K562 (cell line): ENCODE data around the gene CRELD2. TPM values are rescaled to one million over a fixed set of nuclear protein-coding genes. Genes with fewer than 3 reads are reported as not detected.

Source experiments
- BCOR ChIP-seq: fragments of 450-650 bp; IDR thresholded peaks from 2 replicates; pipeline ENCODE4 v1.6.1; 2016
- FIP1L1 ChIP-seq: fragments of 200-400 bp; formaldehyde crosslinking; IDR thresholded peaks from 2 replicates; pipeline ENCODE4 v1.6.1; 2018; ENCODE audit warnings: mild to moderate bottlenecking, low read depth, low read length; ENCODE audit not compliant: poor library complexity, severe bottlenecking
- HMG20A ChIP-seq: fragments of 450-650 bp; formaldehyde crosslinking; conservative IDR thresholded peaks from 2 replicates; pipeline ENCODE4 v1.4.0; 2020; ENCODE audit warnings: mild to moderate bottlenecking, mixed read lengths
- RNF2 ChIP-seq: sonication (generic); IDR thresholded peaks from 2 replicates; pipeline ENCODE4 v1.6.1; 2016
- STAT6 ChIP-seq: sonication (generic); formaldehyde crosslinking; IDR thresholded peaks from 2 replicates; pipeline ENCODE4 v1.8.1; 2023; ENCODE audit warnings: mild to moderate bottlenecking, missing genetic modification reagents
- TFAP4 ChIP-seq: sonication (generic); formaldehyde crosslinking; IDR thresholded peaks from 2 replicates; pipeline ENCODE4 v1.8.0; 2022; ENCODE audit warnings: missing genetic modification reagents, mild to moderate bottlenecking, moderate library complexity, borderline replicate concordance
- ZBTB1 ChIP-seq: sonication (generic); formaldehyde crosslinking; IDR thresholded peaks from 2 replicates; pipeline ENCODE4 v1.8.1; 2023; ENCODE audit warnings: missing genetic modification reagents, low read depth, mild to moderate bottlenecking, borderline replicate concordance
- polyA plus RNA-seq, 8 experiments: library from polyadenylated mRNA; depleted of rRNA in 4 of 8; stranded (reverse) in 5 of 8; unstranded in 3 of 8; fragments of >200 nt; fragmentation: Nextera tagmentation in 2 of 8; fragmentation: Illumina TruSeq in 1 of 8; extraction: Ambion mirVana in 2 of 8; extraction: Trizol in 1 of 8; gene quantifications; 2 replicates each; pipeline versions ENCODE4 v1.2.1 to v1.2.3, GENCODE V29; 2011 to 2014; ENCODE audit warnings: inconsistent platforms in 1 of 8, missing spikeins in 1 of 8
- total RNA-seq, 7 experiments: library from RNA; depleted of rRNA in 6 of 7; stranded (reverse); fragments of >200 nt in 6 of 7; fragmentation: Illumina TruSeq in 2 of 7; extraction: Trizol in 2 of 7; gene quantifications; 2 replicates each; pipeline versions ENCODE4 v1.2.1 to v1.2.3, GENCODE V29; 2011 to 2021; ENCODE audit warnings: low replicate concordance in 1 of 7
- TF ChIP-seq, protein P1 (sequence below), 2 experiments: fragments of 150-350 bp in 1 of 2; IDR thresholded peaks; 2 replicates each; pipeline ENCODE4 v1.6.1; 2012 to 2016; ENCODE audit warnings: low read depth in 2 of 2, low read length in 2 of 2, mild to moderate bottlenecking in 1 of 2, moderate library complexity in 1 of 2
- TF ChIP-seq, protein P2 (sequence below), 2 experiments: fragments of 450-650 bp; IDR thresholded peaks; 2 replicates each; pipeline ENCODE4 v1.6.1; 2016; ENCODE audit warnings: mild to moderate bottlenecking in 2 of 2, borderline replicate concordance in 1 of 2, low read depth in 1 of 2, moderate library complexity in 1 of 2
- TF ChIP-seq, protein P3 (sequence below): fragments of 250-450 bp; sonication (Bioruptor Pico); IDR thresholded peaks from 2 replicates; pipeline ENCODE4 v1.4.0; 2020

CRELD2 gene
- total and polyA plus RNA-seq, 9 of the 15 experiments (the other 6 are each of a cell fraction or from before 2014, with no cell fraction given): 0.96 to 25.3 (median 8.8) TPM

- TF ChIP-seq, protein P1, sequence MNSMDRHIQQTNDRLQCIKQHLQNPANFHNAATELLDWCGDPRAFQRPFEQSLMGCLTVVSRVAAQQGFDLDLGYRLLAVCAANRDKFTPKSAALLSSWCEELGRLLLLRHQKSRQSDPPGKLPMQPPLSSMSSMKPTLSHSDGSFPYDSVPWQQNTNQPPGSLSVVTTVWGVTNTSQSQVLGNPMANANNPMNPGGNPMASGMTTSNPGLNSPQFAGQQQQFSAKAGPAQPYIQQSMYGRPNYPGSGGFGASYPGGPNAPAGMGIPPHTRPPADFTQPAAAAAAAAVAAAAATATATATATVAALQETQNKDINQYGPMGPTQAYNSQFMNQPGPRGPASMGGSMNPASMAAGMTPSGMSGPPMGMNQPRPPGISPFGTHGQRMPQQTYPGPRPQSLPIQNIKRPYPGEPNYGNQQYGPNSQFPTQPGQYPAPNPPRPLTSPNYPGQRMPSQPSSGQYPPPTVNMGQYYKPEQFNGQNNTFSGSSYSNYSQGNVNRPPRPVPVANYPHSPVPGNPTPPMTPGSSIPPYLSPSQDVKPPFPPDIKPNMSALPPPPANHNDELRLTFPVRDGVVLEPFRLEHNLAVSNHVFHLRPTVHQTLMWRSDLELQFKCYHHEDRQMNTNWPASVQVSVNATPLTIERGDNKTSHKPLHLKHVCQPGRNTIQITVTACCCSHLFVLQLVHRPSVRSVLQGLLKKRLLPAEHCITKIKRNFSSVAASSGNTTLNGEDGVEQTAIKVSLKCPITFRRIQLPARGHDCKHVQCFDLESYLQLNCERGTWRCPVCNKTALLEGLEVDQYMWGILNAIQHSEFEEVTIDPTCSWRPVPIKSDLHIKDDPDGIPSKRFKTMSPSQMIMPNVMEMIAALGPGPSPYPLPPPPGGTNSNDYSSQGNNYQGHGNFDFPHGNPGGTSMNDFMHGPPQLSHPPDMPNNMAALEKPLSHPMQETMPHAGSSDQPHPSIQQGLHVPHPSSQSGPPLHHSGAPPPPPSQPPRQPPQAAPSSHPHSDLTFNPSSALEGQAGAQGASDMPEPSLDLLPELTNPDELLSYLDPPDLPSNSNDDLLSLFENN (IDR thresholded peaks at IDR 0.05; ENCODE audit: low read depth in 2 of 2, low read length in 2 of 2): no peak
- TF ChIP-seq TFAP4 (CRISPR knock-in tag) (no peak), RNF2 (no peak), BCOR (no peak), ZBTB1 (CRISPR knock-in tag) (no peak), HMG20A (CRISPR knock-in tag) (no peak), FIP1L1 (no peak), STAT6 (CRISPR knock-in tag) (no peak)
- TF ChIP-seq, protein P2, sequence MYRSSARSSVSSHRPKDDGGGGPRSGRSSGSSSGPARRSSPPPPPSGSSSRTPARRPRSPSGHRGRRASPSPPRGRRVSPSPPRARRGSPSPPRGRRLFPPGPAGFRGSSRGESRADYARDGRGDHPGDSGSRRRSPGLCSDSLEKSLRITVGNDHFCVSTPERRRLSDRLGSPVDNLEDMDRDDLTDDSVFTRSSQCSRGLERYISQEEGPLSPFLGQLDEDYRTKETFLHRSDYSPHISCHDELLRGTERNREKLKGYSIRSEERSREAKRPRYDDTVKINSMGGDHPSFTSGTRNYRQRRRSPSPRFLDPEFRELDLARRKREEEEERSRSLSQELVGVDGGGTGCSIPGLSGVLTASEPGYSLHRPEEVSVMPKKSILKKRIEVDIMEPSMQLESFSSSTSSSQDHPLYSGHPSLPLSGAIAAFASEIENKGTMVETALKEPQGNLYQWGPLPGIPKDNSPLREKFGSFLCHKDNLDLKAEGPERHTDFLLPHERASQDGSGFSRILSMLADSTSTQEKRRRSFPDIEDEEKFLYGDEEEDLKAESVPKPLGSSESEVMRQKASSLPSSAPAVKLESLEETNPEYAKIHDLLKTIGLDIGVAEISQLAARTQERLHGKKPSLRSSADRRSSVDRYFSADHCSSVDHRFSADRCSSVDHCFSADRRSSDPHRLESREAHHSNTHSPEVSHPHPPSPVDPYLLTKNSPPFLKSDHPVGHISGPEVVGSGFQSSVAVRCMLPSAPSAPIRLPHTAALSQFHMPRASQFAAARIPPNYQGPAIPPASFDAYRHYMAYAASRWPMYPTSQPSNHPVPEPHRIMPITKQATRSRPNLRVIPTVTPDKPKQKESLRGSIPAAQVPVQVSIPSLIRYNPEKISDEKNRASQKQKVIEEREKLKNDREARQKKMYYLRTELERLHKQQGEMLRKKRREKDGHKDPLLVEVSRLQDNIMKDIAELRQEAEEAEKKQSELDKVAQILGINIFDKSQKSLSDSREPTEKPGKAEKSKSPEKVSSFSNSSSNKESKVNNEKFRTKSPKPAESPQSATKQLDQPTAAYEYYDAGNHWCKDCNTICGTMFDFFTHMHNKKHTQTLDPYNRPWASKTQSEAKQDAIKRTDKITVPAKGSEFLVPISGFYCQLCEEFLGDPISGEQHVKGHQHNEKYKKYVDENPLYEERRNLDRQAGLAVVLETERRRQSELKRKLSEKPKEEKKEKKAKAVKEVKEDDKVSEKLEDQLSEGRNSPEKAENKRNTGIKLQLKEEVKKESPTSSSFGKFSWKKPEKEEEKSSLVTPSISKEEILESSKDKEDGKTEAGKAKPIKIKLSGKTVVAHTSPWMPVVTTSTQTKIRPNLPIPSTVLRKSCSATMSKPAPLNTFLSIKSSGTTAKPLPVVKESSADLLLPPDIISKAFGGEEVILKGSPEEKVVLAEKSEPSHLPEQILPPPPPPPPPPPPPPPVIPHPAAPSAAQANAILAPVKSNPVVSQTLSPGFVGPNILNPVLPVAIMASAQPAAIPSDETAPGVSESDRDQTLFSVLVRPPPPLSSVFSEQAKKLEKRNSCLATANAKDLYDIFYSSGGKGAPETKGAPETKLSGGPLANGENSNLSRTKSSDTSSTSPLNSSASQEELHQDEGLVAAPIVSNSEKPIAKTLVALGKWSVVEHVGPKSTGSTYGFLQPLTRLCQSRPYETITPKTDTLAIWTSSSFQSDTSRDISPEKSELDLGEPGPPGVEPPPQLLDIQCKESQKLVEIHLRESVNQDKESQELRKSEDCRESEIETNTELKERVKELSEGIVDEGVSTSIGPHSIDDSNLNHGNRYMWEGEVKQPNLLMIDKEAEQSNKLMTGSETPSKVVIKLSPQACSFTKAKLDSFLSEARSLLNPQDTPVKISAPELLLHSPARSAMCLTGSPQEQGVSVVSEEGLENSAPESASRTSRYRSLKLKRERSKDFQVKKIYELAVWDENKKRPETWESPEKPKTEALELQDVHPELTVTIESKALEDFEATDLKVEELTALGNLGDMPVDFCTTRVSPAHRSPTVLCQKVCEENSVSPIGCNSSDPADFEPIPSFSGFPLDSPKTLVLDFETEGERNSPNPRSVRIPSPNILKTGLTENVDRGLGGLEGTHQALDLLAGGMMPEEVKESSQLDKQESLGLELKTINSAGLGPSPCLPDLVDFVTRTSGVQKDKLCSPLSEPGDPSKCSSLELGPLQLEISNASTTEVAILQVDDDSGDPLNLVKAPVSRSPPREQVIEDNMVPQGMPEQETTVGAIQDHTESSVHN (IDR thresholded peaks at IDR 0.05; ENCODE audit: borderline replicate concordance in 1 of 2, low read depth in 1 of 2): no peak
- TF ChIP-seq, protein P3, sequence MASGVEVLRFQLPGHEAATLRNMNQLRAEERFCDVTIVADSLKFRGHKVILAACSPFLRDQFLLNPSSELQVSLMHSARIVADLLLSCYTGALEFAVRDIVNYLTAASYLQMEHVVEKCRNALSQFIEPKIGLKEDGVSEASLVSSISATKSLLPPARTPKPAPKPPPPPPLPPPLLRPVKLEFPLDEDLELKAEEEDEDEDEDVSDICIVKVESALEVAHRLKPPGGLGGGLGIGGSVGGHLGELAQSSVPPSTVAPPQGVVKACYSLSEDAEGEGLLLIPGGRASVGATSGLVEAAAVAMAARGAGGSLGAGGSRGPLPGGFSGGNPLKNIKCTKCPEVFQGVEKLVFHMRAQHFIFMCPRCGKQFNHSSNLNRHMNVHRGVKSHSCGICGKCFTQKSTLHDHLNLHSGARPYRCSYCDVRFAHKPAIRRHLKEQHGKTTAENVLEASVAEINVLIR (CRISPR knock-in tag): no peak
These were observed 40.2 kb upstream of the CRELD2 start (continued) for GRCh38 chr22:49878206-49878605.
